Upper lobe of left lung (tissue), 4 donors: ENCODE data around the gene DDX1.

Source experiments
- EP300 ChIP-seq, 4 donors: sonication (generic); formaldehyde crosslinking; IDR thresholded peaks; one replicate each; pipeline ENCODE4 v1.5.1; 2017; ENCODE audit warnings: antibody characterized with exemption in 4 of 4, control low read depth in 2 of 4
- POLR2A ChIP-seq, 4 donors: fragments of 450-650 bp; IDR thresholded peaks; one replicate each; pipeline ENCODE4 v1.5.1; 2016 to 2017; ENCODE audit warnings: antibody characterized with exemption in 4 of 4, mild to moderate bottlenecking in 2 of 4
- POLR2AphosphoS5 ChIP-seq, 2 donors: sonication (generic); formaldehyde crosslinking; IDR thresholded peaks; one replicate each; pipeline ENCODE4 v1.5.1; 2017; ENCODE audit warnings: antibody characterized with exemption in 2 of 2
- TF ChIP-seq, protein P1 (sequence below), 6 experiments: fragments of 450-650 bp in 4 of 6; fragments of 200-600 bp in 2 of 6; sonication (generic) in 2 of 6; IDR thresholded peaks; one replicate each; pipeline ENCODE4 v1.5.1; 2016 to 2019; ENCODE audit warnings: antibody characterized with exemption in 6 of 6

DNA sequence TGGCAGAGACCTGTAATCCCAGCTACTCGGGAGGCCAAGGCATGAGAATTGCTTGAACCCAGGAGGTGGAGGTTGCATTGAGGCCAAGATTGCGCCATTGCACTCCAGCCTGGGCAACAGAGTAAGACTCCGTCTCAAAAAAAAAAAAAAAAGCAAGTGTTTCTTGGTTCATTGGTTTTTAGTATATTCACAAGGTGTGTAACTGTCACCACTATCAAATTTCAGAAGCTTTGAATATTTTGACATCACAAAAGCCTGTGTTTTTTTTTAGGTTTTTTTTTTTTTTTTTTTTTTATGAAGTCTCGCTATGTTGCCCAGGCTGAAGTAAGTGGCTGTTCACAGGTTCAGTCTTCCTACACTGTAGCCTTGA is 16.7 kb downstream of the DDX1 start:
- TF ChIP-seq, protein P1, sequence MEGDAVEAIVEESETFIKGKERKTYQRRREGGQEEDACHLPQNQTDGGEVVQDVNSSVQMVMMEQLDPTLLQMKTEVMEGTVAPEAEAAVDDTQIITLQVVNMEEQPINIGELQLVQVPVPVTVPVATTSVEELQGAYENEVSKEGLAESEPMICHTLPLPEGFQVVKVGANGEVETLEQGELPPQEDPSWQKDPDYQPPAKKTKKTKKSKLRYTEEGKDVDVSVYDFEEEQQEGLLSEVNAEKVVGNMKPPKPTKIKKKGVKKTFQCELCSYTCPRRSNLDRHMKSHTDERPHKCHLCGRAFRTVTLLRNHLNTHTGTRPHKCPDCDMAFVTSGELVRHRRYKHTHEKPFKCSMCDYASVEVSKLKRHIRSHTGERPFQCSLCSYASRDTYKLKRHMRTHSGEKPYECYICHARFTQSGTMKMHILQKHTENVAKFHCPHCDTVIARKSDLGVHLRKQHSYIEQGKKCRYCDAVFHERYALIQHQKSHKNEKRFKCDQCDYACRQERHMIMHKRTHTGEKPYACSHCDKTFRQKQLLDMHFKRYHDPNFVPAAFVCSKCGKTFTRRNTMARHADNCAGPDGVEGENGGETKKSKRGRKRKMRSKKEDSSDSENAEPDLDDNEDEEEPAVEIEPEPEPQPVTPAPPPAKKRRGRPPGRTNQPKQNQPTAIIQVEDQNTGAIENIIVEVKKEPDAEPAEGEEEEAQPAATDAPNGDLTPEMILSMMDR (IDR thresholded peaks at IDR 0.05) = no peak
- TF ChIP-seq POLR2AphosphoS5 (IDR thresholded peaks at IDR 0.05) = no peak
- TF ChIP-seq EP300 (IDR thresholded peaks at IDR 0.05) = no peak
- no peak for TF ChIP-seq POLR2A (IDR thresholded peaks at IDR 0.05)
